GM21786 (cell line): ENCODE results near the gene SMIM7.
"Not testable (repeated sequence)": the region's sequence is repeated elsewhere in the genome, so short reads cannot be mapped to it uniquely, and the experiment has no call there.

ENCODE experiments used
- ATAC-seq: cut with Tn5 transposase; IDR thresholded peaks from one replicate; pipeline ENCODE4 v1.9.1; 2021; ENCODE audit not compliant: unreplicated experiment

The SMIM7 gene

GRCh38 chr19:16659832-16660708, at the start of gene SMIM7:
Gene SMIM7 (minus strand): TSS chr19:16660144. CDS start chr19:16660110, 34 bp downstream.
- ATAC-seq, result peak; percentile 90

DNA sequence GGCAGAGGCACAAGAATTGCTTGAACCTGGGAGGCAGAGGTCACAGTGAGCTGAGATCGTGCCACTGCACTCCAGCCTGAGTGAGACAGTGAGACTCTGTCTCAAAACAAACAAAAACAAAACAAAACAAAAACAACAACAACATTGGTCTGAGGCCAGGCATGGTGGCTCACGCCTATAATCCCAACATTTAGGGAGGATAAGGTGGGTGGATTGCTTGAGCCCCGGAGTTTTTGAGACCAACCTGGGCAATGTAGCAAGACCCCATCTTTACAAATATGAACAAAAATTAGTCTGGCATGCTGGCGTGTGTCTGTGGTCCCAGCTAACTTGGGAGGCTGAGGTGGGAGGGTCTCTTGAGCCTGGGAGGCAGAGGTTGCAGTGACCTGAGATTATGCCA, 43.7 kb upstream of the SMIM7 start:
- ATAC-seq, result no peak

- ATAC-seq, result no peak
Observed at GRCh38 chr19:16702123-16702522, 42.2 kb upstream of the SMIM7 start.

- no peak for ATAC-seq
Observed at GRCh38 chr19:16698914-16699313, 39.0 kb upstream of the SMIM7 start.

GRCh38 chr19:16688084-16688483, 28.1 kb upstream of the SMIM7 start:
- no peak for ATAC-seq

DNA sequence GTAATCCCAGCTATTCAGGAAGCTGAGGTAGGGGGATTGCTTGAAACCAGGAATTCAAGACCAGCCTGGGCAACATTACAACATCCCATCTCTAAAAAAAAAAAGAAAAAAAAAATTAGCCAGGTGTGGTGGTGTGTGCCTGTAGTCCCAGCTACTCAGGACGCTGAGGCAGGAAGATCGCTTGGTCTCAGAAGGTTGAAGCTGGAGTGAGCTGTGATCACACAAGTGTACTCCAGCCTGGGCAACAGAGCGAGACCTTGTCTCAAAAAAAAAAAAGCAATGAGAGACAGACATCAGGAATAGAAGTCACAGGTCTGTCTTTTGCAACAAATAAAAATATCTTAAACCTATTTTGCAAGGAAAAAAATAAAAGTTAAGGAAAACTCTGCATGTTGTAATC, 24.3 kb upstream of the SMIM7 start:
- no peak for ATAC-seq

DNA sequence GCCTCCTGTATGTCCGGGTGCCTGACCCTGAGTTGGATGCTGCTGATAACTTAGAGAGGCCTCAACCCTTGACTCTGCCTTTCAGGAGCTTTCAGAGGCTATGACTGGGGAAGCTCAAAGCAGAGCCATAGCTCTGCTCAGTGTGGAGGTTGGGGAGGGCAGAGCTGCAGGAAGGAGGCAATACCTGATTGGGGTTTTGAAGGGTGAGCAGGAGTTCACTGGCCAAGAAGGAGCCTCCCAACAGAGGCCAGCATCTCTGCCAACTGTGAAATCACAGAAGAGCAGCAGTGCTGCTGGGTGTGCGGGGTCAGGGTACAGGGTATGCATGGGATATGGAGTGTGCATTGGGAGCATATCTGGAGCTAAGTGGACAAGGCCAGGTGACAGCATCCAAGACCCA, 22.6 kb upstream of the SMIM7 start:
- ATAC-seq, result no peak

- ATAC-seq, result no peak
Observed at GRCh38 chr19:16679811-16680210, 19.9 kb upstream of the SMIM7 start.

DNA sequence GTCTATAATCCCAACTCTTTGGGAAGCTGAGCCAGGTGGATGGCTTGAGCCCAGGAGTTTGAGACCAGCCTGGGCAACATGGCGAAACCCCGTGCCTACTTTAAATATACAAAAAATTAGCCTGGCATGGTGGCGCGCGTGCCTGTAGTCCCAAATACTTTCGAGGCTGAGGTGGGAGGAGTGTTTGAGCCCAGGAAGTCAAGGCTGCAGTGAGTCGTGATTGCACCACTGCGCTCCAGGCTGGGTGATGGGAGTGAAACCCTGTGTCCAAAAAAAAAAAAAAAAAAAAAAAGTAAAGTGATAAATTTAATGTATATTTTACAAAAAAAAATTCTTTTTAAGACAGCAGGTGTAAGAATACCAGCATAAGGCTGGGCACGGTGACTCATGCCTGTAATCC, 18.6 kb upstream of the SMIM7 start:
- no peak for ATAC-seq

GRCh38 chr19:16677055-16677454, 17.1 kb upstream of the SMIM7 start:
- ATAC-seq, result no peak

GRCh38 chr19:16676101-16676798, 16.3 kb upstream of the SMIM7 start:
- no peak for ATAC-seq

- ATAC-seq, result not testable (repeated sequence)
Observed at GRCh38 chr19:16673839-16674238, 13.9 kb upstream of the SMIM7 start.

- no peak for ATAC-seq
Observed at GRCh38 chr19:16673231-16673630, 13.3 kb upstream of the SMIM7 start.

- ATAC-seq, result no peak
Observed at GRCh38 chr19:16671652-16672274, 11.8 kb upstream of the SMIM7 start.

DNA sequence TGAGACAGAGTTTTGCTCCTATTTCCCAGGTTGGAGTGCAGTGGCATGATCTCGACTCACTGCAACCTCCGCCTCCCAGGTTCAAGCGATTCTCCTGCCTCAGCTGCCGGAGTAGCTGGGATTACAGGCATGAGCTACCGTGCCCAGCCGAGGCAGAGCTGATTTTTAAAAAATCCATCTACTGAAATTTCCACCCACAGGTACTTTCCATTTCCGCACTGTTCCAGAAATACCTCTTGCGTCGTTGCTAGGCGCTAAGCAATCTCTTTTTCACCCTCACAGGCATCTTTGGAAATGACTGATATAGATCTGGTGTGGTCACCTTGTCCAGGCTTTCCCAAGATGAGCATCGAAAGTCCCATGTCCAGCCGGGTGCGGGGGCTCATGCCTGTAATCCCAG, 10.3 kb upstream of the SMIM7 start:
- no peak for ATAC-seq

GRCh38 chr19:16668702-16669101, 8.8 kb upstream of the SMIM7 start:
- ATAC-seq, result not testable (repeated sequence)

GRCh38 chr19:16668176-16668575, 8.2 kb upstream of the SMIM7 start:
- ATAC-seq, result no peak

- no peak for ATAC-seq
Observed at GRCh38 chr19:16661480-16662034, 1.6 kb upstream of the SMIM7 start.

DNA sequence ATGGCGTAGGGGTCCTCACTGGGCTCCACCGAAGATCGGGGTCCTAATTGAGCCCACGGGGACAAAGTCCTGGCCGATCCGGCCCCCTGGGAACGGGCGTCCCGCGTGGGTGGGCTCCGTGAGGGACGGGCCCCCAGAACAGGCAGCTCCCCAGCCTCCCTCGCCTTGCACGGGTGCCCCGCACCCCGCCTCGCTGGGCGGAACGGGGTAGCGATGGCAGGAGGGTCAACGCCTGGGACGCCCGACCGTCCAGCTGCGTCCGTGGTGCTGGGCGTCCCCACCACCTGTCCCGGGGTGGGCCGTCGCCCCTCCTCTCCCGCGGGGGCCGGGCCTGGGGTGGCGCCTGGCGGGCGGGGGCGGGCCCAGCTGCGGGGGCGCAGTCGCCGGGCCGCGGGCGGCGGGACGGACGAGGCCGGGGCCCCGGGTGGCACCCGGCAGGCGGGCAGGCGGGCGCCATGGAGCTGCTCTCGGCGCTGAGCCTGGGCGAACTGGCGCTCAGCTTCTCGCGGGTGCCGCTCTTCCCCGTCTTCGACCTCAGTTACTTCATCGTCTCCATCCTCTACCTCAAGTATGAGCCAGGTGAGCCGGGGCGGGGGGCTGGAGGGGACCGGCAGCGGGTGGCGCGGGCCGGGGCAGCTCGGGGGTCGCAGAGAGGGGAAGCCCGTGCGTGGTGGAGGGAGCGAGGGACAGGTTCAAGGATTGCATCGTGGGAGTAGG, 977 bp upstream of the SMIM7 start, which contains the start of gene TMEM38A:
TSS of gene TMEM38A (plus strand) at position 377 of the 717 bp plus-strand sequence. CDS start at position 456, 79 bp downstream.
- no peak for ATAC-seq

- ATAC-seq, result no peak
Observed at GRCh38 chr19:16659464-16659831, 496 bp downstream of the SMIM7 start.

GRCh38 chr19:16657384-16657783, 2.6 kb downstream of the SMIM7 start:
- ATAC-seq, result no peak
